Mucosa of descending colon (tissue), 3 donors: ENCODE data around the gene FIGNL2. TPM values are rescaled to one million over a fixed set of nuclear protein-coding genes. Genes with fewer than 3 reads are reported as not detected.
"Not testable (repeated sequence)": the region's sequence is repeated elsewhere in the genome, so short reads cannot be mapped to it uniquely, and the experiment has no call there.

ENCODE experiments used
- ATAC-seq: fragments of 200-7000 bp; cut with Tn5 transposase; one replicate; pipeline ENCODE4 v1.9.1; 2020; ENCODE audit warnings: mild to moderate bottlenecking, moderate library complexity
- DNase-seq, 3 donors: peaks; one replicate each; pipeline ENCODE4 v3.0.0-alpha.2; 2020
- H3K36me3 ChIP-seq: fragments of 200-600 bp; one replicate; pipeline ENCODE4 v1.8.0; 2021; ENCODE audit warnings: low read depth, mild to moderate bottlenecking
- H3K4me1 ChIP-seq: fragments of 200-600 bp; one replicate; pipeline ENCODE4 v1.8.0; 2021; ENCODE audit warnings: low read depth, mild to moderate bottlenecking
- H3K4me3 ChIP-seq: fragments of 200-600 bp; one replicate; pipeline ENCODE4 v1.8.0; 2021; ENCODE audit warnings: mild to moderate bottlenecking
- H3K9me3 ChIP-seq: fragments of 200-600 bp; one replicate; pipeline ENCODE4 v1.8.0; 2021; ENCODE audit warnings: mild to moderate bottlenecking
- intact Hi-C, 2 donors: fragments of 100-400 bp; cut with DNase I in 1 of 2; cut with micrococcal nuclease in 1 of 2; formaldehyde crosslinking; loops; one replicate each; pipeline versions ENCODE4 v1.11.0 to v1.11.1; 2022; cut with DNase I, micrococcal nuclease
- total RNA-seq, 3 donors: library from RNA; stranded (reverse); fragmentation: NEBNext Ultra II Directional in 2 of 3; extraction: Animal tissue kit (Norgen Biotek cat#: 25700) in 2 of 3; gene quantifications; one replicate each; pipeline versions ENCODE4 v1.2.1 to v1.2.4, GENCODE V29; 2021 to 2023
- TF ChIP-seq, protein P1 (sequence below): fragments of 200-600 bp; IDR thresholded peaks from one replicate; pipeline ENCODE4 v1.8.0; 2022; ENCODE audit warnings: antibody characterized with exemption, mild to moderate bottlenecking
- donor health status: DM: no; HTN: no; CAD: no; lungs with moderate emphysema.
- donor health status: DM: no; HTN: no; CAD: no.
- donor health status: DM: no; HTN: yes; CAD: no.

The FIGNL2 gene
- total RNA-seq, 3 donors from 2014 or later, result 0.26 to 0.44 (median 0.34) TPM

- intact Hi-C loops, result no loop called here
- Histone ChIP-seq H3K4me3 (no peak overlapping the region), H3K9me3 (no peaks in the 10 kb centered on the region), H3K4me1 (no peaks in the 10 kb centered on the region), H3K36me3 (no peaks in the 10 kb centered on the region)
- ATAC-seq, result no peak
- TF ChIP-seq, protein P1, sequence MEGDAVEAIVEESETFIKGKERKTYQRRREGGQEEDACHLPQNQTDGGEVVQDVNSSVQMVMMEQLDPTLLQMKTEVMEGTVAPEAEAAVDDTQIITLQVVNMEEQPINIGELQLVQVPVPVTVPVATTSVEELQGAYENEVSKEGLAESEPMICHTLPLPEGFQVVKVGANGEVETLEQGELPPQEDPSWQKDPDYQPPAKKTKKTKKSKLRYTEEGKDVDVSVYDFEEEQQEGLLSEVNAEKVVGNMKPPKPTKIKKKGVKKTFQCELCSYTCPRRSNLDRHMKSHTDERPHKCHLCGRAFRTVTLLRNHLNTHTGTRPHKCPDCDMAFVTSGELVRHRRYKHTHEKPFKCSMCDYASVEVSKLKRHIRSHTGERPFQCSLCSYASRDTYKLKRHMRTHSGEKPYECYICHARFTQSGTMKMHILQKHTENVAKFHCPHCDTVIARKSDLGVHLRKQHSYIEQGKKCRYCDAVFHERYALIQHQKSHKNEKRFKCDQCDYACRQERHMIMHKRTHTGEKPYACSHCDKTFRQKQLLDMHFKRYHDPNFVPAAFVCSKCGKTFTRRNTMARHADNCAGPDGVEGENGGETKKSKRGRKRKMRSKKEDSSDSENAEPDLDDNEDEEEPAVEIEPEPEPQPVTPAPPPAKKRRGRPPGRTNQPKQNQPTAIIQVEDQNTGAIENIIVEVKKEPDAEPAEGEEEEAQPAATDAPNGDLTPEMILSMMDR, result no peak
- no peak for DNase-seq
Measured at GRCh38 chr12:51833448-51834227, 14.9 kb downstream of the FIGNL2 start.

DNA sequence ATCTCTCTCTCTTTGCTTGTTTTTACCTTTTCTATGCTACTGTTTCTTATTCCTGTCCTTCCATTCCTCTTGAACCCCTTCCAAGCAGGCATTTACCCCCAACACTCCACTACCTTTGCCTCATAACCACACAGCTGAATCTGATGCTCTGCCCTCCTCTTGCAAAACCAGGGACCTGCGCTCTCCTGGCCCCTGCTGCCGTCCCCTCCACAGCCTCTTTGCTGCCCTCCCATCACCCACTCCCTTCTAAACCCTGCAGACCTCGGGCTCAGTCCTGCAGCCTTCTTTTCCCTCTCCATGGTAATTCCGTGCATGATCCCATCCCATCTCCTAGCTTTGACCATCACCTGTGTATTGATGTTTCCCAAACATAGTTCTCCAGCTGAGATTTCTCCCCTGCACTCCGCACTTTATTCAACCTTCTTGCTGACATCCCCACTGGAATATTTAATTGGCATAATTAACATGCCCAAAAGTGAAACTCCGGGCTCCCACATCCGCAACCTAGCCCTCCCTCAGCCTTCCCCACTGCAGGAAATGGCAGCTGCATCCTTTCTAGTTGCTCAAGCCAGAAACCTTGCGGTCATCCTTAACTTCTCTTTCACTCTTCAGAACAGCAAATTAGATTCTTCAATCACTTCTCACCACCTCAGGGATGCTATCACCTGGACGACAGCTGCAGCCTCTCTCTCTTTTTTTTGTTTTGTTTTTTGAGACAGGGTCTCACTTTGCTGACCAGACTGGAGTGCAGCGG lies 16.0 kb downstream of the FIGNL2 start:
- no peak for ATAC-seq
- H3K4me1 ChIP-seq, result peaks cover 9% of the 10 kb centered on the region
- intact Hi-C loops, result no loop called here

GRCh38 chr12:51831817-51832216 lies 16.7 kb downstream of the FIGNL2 start:
- intact Hi-C loops, ATAC-seq, H3K9me3 ChIP-seq, DNase-seq, H3K36me3 ChIP-seq, H3K4me3 ChIP-seq: not testable (repeated sequence)
- H3K4me1 ChIP-seq, result peaks cover 13% of the 10 kb centered on the region

More for the DNA sequence above, 16.0 kb downstream of the FIGNL2 start:
- Histone ChIP-seq H3K9me3 (no peaks in the 10 kb centered on the region), H3K4me3 (no peak overlapping the region), H3K36me3 (no peaks in the 10 kb centered on the region)
- no peak for DNase-seq
- TF ChIP-seq, protein P1, result no peak

DNA sequence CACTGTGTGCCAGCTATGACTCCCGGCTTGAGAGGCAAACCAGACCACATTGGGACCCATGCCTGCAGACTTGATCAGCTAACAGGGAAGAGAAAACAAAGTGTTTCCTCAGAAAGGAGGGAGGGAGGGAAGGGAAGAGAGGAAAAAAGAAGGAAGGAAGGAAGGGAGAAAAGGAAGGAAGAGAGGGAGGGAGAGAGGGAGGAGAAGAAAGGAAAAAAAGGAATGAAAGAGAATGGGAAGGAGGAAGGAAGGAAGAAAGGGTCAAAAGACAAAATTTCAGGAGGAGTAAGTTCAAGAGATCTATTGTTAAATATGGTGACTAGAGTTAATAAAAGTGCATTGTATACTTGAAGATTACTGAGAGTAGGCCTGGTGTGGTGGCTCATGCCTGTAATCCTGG lies 18.9 kb downstream of the FIGNL2 start:
- Histone ChIP-seq H3K4me1 (peaks cover 13% of the 10 kb centered on the region), H3K36me3 (no peaks in the 10 kb centered on the region), H3K9me3 (no peaks in the 10 kb centered on the region), H3K4me3 (no peak overlapping the region)
- intact Hi-C loops, result no loop called here
- TF ChIP-seq, protein P1, result no peak
- no peak for DNase-seq
- no peak for ATAC-seq

GRCh38 chr12:51829011-51829481 lies 19.5 kb downstream of the FIGNL2 start:
- TF ChIP-seq, protein P1, result no peak
- H3K9me3 ChIP-seq, result no peaks in the 10 kb centered on the region
- DNase-seq (no peak), ATAC-seq (no peak)
- intact Hi-C loops, result no loop called here
- peaks cover 13% of the 10 kb centered on the region for H3K4me1 ChIP-seq
- H3K4me3 ChIP-seq, result no peak overlapping the region
- H3K36me3 ChIP-seq, result no peaks in the 10 kb centered on the region
